Muscle of arm (tissue), 14 donors: Measurements from ENCODE around the gene MROH2B. TPM values are rescaled to one million over a fixed set of nuclear protein-coding genes. Genes with fewer than 3 reads are reported as not detected.
A peak's percentile ranks its signal among the peaks of the same experiment; 100 is the strongest.

Experiments
- DNase-seq: peaks from one replicate; pipeline ENCODE4 v3.0.0-alpha.2; 2013
- long read RNA-seq, 11 donors: transcript quantifications; one replicate each; lab custom pipeline, GENCODE V29; 2026
- polyA plus RNA-seq, 12 donors: library from polyadenylated mRNA; unstranded; fragments of 120-200 nt; gene quantifications; one replicate each; pipeline ENCODE4 v1.2.1, GENCODE V29; 2013; ENCODE audit not compliant: insufficient read length in 12 of 12

MROH2B gene
- polyA plus RNA-seq, result under 1 TPM in 4 of 12 donors, not detected in 8; 0.07 to 0.10 (median 0.08) TPM
- long read RNA-seq, donor 1, result 0 reads
- long read RNA-seq, donor 2, result 0 reads
- long read RNA-seq, donor 3, result 0 reads
- long read RNA-seq, donor 4, result 0 reads
- long read RNA-seq, donor 5, result 0 reads
- long read RNA-seq, donor 6, result 0 reads
- long read RNA-seq, donor 7, result 0 reads
- long read RNA-seq, donor 8, result 0 reads
- long read RNA-seq, donor 9, result 0 reads
- long read RNA-seq, donor 10, result 0 reads
- long read RNA-seq, donor 11, result 0 reads

DNA sequence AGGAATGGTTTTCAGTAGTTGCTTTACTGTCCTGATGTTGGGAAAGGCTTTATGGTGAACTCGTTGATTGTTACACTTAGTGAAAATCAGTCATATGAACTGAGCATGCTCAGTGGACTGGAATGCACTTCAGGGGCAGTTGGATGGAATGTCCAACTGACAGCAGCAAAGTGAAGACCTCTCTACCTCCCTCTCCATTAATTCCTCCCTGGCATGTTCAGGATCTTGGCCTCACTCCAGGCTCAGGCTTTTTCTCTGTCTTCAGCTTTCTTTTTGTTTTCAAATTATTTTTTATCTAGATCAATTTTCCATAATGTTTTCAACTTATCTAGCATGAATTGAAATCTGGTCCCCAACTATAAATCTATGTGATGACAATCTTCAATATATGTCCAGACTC lies at the start of gene MROH2B:
Gene MROH2B (minus strand): TSS at position 101 of the 400 bp plus-strand sequence. CDS start 490 bp downstream, outside the sequence.
- no peak for DNase-seq

DNA sequence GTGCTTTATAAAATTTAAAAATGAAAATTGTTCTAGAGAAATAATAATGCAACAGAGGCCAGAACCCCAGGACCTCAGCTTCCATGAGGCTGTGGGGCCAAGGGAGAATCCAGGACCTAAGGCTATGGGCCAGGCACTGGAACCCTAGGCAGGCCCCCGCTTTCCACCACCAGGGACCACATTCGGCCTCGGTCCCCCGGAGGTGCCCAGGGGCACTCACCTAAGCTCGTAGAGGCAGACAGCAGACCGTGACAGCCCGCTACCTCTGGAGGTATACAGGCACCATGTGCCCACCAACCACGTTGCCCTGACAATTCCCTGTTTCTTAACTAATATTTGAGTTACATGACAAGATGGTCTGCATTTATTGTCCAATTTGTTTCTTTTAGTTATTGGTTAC lies 49.5 kb upstream of the MROH2B start:
- DNase-seq, result no peak

DNA sequence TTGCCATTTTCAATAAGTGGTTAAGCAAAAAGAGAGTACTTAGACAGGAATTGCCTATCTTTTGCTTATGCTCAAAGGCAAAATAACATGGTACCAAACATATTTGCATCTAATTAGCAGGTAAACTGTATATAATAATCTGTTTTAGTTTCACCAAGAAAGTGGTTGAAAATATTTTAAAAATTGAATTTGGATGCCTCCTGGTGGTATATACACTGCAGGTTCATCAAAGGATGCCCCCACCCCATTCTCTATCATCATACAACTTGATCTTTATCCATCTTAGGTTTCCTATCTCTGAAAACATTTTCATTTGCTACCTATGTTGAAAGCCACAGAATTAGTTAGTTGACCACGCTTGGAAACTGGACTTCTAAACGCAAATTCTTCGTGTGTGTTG lies 47.0 kb upstream of the MROH2B start:
- no peak for DNase-seq

DNA sequence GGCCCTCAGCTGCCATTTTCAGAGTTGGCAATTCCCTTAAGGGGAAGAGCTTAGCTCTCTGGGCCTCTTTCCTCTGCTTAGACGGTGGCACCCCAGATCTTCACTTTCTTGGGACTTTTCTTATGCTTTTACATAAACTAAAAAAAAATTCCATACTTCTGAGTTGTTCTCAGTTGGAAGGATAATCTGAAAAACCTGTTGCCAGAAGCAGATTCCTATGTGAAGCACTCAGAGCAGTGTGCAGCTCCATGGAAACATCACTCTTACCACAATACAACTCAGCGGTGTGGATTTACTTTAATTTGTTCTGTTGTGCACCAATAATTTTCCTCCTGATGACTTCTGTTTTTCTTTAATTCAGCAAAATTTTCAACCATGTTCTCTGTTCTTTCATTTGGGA lies 44.1 kb upstream of the MROH2B start:
- peak; percentile 7 for DNase-seq

DNA sequence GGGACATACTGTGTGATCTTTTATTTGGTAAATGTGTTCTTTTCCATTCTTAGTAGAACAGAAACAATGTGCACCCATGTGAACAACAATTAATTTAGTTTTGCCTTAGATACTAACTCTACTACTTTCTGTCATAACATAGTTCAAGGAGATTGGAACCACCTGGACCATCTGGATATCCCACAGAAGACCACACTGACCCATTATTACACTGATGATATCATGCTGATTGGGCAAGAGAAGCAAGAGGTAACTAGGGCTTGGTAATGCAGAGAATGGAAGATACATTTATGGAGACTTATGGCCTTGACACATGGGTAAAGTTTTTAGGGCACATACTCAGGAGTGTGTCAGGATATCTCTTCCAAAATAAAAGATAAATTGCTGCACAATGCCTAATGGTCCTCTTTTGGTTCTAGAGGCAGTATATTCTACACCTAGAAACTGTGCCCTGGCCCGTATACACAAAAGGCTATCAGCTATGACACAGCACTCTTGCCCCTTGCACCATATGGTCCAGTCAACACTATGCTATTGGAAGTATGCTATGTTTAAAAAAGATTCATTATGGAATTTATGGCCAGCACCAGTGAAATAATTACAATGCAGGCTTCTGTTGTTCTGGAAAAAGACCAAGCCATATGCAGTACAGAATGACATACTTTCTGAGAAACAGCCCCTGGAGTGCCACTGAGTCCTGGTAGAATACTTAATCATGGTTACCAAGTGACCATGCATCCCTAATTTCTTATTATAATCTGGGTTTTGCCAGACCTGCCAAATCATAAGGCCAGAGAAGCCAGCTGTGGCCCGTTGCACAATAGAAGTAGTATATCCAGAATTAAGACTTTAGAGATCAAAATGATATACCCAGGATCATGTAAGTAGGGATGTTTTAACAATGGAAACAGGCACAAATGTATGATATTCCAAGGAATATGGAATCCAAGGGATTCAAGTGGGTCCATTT lies 41.6 kb upstream of the MROH2B start:
- DNase-seq, result no peak

DNA sequence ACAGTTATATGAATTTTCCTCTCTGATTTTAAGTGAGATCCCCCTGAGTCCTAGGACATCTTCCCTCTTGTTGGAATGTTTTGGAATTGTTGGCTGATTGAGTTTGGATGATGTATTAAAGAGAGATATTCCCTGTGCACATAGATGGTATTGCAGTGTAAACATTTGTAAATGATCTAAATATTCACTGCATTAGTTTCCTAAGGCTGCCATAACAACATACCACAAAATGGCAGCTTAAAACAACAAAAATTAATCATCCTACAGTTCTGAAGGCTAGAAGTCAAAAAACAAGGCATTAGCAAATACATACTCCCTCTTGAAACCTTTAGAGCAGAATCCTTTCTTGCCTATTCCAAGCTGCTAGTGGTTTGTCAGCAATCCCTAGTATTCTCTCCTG lies 38.0 kb upstream of the MROH2B start:
- DNase-seq, result no peak

DNA sequence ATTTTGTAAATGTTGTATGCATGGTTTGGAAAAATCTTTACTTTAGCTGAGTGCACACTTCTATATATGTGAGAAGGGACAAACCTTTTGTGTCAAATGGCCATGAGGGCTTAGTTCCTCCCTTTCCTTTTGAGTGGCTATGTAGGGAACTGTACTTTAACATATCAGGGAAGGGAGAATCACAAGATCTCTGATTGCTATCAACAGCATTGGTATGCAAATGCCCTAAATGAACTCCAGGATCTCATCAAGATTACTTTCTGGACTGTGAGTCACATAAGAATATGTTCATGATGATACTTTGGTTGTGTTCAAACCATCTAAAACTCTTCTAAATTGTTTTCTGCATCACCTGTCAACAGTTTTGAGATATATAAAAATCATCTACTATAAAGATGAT lies 31.2 kb upstream of the MROH2B start:
- DNase-seq, result no peak

DNA sequence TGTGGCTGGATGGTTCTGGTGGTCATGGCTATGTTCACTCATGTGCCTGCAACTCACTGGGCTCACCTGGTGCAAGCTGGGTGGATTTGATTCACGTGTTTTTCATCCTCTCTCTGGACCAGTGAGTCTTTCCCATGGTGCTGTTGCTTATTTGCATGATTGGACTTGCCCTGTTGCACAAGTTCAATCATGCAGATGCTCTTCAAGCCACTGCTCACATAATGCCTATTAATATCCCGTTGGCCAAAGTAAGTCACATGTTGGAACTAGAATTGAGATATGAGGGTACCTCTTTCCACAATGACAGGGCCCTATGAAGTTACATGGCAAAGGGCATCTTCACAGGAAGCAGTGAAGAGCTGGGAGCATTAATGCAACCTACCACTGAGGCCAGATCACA lies 26.5 kb upstream of the MROH2B start:
- no peak for DNase-seq

DNA sequence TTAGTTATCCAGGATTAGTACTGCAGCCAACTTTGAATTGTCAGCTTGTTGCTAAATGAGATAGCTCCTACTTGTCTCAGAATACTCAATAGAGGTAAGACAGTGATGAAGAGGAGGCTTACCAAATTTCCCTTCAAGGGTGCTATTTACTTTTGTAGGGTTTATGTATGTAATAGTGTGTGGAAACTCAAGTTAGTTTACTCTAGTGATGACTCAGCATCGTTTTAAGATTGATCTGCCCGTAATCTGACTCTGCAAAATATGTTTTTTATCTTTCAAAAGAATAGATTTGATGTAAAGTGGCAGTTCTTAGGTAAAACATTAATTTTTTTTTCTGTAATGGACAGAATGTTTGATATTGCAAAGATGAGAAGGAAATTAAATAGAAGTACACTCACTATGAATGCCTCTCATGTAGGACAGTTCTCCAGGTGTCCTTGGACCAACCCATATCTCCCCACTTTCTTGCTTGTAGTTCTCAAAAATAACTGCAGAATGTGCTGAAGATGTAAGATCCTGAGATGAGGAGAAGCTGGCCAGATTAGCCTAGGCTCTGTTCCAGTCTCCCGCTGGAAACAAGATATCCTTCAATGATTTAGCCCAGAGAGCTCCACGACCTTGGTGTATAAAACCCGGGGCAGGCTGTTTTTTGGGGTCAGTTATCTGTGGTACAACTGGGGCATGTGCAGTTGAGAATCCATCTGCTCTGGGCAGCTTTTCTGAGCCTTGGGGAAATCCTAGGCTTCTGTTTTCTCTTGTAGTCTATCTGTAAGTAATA lies 24.4 kb upstream of the MROH2B start:
- DNase-seq, result no peak

DNA sequence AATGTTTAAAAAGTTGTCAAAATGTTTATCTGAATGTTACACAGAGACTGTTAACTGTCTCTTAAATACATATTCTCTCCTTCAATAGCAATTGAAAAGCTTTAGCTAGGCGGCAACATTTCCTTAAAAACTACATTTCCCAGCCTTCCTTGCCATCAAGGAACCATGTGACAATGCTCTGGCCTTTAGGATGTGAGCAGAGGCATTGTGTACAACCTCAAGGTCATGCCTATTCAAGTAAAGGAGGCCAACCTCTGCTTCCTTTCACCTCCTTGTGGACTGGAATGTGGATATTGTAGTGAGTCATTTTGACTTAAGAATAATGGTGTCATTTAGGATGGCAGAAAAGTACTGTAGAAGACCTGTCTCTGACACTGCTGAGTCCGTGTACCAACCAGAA lies 23.7 kb upstream of the MROH2B start:
- no peak for DNase-seq

DNA sequence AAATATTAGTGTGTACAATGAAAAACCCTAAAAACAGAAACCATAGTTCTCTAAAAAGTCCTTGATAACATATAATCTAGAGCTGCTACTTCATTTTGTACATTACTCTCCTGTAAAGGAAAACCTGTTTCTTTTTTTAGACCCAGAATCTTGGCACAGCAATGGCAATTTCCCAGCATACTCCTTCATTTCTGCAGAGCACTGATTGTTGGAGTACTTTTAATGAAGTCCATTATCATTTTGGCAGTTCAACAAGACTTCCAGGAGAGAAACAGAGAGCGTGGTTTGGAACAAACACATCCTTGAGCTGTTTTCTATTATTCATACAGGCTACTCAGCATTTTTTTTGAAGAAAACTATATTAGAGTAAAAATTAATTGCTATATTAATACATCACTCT lies 22.7 kb upstream of the MROH2B start:
- no peak for DNase-seq

DNA sequence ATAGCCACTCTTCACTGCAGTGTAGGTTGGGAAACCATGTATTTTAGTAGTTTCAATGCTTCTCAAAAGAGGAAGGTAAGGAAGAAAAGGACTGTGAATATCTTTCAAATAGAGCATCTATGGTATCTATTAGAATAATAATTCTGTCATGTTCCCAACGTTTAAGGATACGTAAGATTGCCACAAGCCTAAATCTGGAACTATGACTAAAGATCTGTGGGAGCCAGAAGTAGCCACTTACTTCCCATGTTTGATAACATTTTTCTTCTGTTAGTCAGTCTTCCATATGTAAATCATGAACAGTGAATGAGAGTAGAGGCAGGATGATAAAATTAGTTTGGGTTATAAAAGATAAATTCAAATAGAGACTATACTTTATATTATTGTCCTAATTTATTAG lies 16.3 kb upstream of the MROH2B start:
- no peak for DNase-seq

DNA sequence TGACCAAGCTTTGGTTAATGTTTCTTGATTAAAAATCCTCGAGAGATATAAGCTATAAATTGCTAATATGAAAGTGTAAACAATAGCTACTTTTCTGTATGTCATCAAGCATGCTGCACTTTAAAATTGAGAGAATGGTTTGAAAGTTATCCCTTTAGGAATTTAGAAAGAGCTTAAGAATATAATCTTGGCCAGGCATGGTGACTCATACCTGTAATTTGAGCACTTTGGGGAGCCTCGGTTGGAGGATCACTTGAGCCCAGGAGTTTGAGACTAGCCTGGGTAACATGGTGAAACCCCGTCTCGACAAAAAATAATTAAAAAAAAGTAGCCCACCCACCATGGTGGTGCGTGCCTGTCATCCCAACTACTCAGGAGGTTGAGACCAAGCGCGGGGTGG lies 12.2 kb upstream of the MROH2B start:
- no peak for DNase-seq

DNA sequence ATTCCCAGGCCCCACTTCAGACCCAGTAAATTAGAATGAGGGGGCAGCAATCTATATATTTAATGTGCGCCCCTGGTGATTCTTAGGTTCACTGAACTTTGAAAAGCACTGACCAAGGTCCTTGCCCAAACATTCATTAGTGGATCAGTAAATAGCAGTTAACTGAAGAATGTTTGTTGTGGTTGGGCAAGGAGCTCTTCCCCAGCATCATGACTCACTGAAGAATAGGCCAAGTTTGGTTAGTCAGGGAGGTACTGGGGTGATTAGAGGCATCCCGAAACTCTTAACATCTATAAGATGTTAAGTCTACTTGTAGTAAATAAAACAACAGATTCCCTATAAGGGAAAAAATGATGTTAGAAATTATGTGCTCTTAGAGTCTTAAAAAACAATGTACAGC lies 833 bp upstream of the MROH2B start:
- no peak for DNase-seq

DNA sequence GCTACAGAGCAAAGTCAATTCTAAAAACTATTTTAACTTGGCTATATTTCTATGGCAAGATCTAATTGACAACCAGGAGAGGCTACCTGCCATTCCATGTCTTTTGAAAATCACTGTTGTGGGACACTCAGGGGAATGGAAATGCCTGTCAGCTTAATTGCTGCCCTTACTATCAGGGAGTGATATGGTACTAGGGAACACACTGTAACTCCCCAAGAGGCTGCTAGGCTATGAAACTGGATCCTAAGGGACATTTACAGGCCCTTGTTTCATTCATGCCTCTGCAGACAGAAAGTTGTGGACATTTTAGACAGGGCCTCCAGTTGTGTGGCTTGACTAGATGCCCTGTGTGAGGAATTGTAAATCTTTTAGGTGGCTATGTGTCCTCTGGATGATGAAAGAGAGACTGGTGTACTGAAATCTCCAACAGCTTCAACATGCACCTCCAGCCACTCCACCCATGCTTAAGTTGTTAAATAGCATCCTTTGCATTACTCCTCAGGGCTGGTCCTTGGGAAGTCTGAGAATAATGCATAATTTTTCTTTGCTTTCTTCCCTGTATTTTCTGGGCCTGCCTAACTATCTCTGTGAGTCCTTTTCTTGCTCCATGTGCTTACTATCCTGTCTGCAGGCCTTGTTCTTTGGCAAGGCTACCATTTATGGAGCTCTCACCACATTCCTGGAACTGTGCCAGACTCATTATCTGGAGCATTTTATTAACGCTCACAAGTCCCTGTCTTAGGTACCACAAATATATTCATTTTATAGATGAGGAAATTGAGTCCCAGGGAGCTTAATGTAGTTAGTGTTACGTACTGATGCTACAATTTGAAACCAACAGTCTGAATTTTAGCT lies 3.2 kb downstream of the MROH2B start:
- no peak for DNase-seq

DNA sequence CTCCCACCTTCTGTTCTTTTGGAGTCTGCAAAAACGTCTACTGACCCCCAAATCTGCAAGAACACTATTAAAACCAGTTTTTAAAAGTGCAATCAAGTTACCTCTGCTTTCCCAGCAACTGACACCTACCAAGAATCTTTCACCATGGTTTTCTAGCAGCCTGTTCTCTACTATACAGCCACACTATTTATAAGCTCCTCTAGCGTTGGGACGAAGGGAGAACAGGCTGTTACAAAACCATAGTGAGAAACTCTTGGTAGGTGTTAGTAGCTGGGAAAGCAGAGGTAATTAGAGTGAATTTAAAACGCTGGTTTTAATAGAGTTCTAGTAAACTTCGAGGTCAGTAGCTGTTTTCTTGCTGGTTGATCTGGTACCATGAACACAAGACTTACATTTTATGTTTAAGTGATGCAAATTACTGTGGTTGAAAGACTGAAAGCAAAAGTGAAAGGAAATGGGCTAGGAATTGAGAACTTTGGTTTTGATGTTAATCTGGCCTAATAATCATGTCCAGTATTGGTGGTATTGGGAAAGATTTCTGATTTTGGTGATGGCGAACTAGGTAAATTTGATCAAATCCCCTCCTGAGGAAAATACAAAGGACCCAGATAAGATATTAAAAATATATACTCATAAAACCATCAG lies 5.3 kb downstream of the MROH2B start:
- no peak for DNase-seq

DNA sequence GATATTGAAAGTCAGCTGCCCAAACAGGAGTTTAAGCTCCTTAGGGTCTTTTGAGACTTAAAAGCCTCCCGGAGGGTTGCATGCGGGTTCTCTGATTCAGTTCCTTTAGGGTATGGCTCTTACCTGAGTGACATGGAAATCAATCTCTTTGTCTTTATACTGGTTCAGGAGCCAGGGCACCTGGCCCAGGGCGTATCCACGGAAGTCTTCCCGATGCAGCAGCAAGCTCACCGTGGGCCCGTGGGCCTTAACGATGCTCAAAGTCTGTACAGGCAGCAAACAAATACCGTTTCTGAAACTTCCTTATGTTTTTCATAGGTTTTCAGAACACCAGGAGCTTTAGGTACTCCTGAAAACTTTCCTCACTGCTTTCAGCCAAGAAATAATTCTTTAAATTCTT lies 13.2 kb downstream of the MROH2B start:
- no peak for DNase-seq

DNA sequence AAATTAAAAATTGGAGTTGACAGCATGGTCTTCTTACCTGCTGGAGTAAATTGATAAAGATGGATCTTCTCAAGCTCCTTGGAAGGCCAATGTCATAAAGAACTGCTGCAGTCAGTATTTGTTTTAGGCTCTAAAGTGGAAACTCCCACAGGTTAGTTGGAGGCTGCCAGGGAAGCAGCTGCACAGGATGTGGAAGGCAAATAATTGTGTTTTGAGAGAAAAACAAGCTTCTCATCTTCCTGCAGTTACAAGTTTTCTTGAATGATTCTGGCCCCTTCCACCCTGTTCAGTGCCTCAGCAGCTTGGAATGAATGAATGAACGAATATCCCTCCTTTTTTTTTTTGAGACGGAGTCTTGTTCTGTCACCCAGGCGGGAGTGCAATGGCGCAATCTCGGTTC lies 13.9 kb downstream of the MROH2B start:
- DNase-seq, result peak; percentile 4

DNA sequence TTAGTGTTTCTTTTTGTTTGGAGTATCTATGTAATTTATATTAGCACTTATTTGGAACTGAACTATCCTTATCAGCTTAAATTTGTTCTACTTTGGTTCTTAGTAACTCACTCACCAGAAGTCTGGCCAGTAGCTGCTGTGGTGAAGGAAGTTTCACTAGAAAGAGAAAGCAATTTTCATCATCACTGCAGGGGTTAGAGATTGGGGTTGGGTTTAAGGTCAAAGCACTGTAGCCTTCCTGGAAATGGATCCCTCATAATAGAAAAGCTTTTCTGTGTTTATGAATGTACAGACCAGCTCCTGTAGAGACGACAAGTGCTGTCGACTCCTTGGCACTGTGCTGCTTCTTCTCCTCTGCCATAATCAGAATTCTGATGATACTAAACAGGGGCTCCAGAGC lies 22.2 kb downstream of the MROH2B start:
- DNase-seq, result no peak

DNA sequence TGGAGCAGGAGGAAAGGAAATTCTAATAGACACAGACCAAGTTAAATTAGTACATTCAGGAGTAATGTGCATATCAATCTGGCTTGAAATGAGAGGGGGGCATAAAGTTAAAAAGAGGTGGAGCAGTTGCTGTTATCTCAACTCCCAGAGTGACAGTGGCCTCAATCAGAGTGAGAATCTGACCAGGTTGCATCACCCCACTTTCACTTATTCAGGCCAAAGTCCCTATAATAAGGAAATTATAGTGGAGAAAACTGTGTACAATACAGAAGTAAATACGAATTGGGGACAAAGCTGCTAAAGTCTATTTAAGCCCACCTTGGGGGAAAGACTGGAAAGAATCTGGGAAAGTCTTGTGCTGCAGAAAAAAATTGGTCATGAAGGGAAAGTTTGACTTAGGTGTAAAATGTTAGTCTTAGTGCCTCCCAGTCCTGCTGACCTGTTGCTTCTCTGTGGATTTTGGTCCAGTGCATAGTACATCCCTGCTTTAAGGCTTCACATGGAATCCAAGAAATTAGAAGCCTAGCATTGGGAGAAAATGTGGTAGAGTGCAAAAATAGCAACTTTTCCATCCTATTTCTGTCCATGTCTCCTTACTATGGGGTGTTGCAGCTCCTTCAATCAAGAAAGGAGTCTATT lies 27.9 kb downstream of the MROH2B start:
- no peak for DNase-seq
